HL-60 (cell line): ENCODE data around the gene EPDR1.
A peak's percentile ranks its signal among the peaks of the same experiment; 100 is the strongest.

ENCODE experiments used
- DNase-seq, 2 experiments: peaks; one replicate each; pipeline ENCODE4 v3.0.0-alpha.2; 2010 to 2020; ENCODE audit warnings: low read depth in 1 of 2, low spot score in 1 of 2
- H3K27ac ChIP-seq: fragments of 250-450 bp; sonication (Bioruptor Pico); replicated peaks from 2 replicates; pipeline ENCODE4 v1.5.1; 2020; ENCODE audit warnings: mild to moderate bottlenecking, moderate library complexity
- H3K27me3 ChIP-seq: fragments of 250-450 bp; sonication (Bioruptor Pico); 2 replicates; pipeline ENCODE4 v1.5.1; 2021; ENCODE audit warnings: mild to moderate bottlenecking, moderate library complexity; ENCODE audit not compliant: insufficient read depth, poor library complexity, severe bottlenecking
- H3K4me3 ChIP-seq: replicated peaks from 2 replicates; pipeline ENCODE4 v1.5.1; 2011; ENCODE audit warnings: mild to moderate bottlenecking, control low read depth, low read length; ENCODE audit not compliant: insufficient read depth
- GABPA ChIP-seq: IDR thresholded peaks from 2 replicates; pipeline ENCODE4 v1.6.1; 2012; ENCODE audit warnings: low read depth
- POLR2AphosphoS5 ChIP-seq: IDR thresholded peaks from 2 replicates; pipeline ENCODE4 v1.6.1; 2012; ENCODE audit warnings: low read depth
- SPI1 ChIP-seq: IDR thresholded peaks from 2 replicates; pipeline ENCODE4 v1.6.1; 2012; ENCODE audit warnings: low read depth, mild to moderate bottlenecking, borderline replicate concordance
- TF ChIP-seq, protein P1 (sequence below): IDR thresholded peaks from one replicate; pipeline ENCODE4 v1.5.1; 2011; ENCODE audit warnings: low read length, control low read depth, inconsistent platforms; ENCODE audit not compliant: insufficient read depth
- TF ChIP-seq, protein P2 (sequence below): IDR thresholded peaks from 2 replicates; pipeline ENCODE4 v1.6.1; 2012; ENCODE audit warnings: low read depth; ENCODE audit not compliant: insufficient replicate concordance

The EPDR1 gene

DNA sequence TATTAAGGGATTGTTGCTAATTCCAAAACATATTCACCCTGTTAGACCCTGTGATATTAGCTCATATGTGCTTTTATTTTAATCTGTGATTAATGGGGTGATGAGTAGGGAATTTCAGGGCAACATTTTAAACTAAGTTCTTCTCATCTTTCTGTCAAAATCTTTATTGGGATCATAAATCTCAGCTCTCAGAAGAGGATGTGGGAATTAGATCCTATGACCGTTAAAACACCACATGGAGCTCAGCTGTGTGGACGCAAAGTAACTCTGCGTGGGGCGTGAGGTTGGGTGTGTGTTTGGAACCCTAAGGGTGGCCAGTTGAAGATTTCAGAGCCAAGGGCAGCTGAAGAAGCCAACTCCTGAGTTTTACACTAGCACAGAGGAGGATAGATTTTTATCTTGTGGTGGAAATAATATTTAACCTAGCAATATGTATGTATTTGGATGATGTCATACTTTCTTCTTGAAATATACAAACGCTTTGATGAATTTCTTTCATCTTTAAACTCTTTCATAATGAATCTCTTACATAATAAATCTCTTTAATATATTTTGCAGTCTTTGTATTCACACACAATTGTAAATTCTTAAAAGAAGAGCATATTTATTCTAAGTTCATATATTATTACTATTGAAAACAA lies 64.4 kb downstream of the EPDR1 start:
- Histone ChIP-seq H3K4me3 (no peak overlapping the region), H3K27me3 (no peaks in the 10 kb centered on the region), H3K27ac (no peak overlapping the region)
- TF ChIP-seq GABPA, result no peak
- TF ChIP-seq, protein P1, sequence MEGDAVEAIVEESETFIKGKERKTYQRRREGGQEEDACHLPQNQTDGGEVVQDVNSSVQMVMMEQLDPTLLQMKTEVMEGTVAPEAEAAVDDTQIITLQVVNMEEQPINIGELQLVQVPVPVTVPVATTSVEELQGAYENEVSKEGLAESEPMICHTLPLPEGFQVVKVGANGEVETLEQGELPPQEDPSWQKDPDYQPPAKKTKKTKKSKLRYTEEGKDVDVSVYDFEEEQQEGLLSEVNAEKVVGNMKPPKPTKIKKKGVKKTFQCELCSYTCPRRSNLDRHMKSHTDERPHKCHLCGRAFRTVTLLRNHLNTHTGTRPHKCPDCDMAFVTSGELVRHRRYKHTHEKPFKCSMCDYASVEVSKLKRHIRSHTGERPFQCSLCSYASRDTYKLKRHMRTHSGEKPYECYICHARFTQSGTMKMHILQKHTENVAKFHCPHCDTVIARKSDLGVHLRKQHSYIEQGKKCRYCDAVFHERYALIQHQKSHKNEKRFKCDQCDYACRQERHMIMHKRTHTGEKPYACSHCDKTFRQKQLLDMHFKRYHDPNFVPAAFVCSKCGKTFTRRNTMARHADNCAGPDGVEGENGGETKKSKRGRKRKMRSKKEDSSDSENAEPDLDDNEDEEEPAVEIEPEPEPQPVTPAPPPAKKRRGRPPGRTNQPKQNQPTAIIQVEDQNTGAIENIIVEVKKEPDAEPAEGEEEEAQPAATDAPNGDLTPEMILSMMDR, result no peak
- TF ChIP-seq SPI1, result no peak
- no peak for TF ChIP-seq POLR2AphosphoS5
- TF ChIP-seq, protein P2, sequence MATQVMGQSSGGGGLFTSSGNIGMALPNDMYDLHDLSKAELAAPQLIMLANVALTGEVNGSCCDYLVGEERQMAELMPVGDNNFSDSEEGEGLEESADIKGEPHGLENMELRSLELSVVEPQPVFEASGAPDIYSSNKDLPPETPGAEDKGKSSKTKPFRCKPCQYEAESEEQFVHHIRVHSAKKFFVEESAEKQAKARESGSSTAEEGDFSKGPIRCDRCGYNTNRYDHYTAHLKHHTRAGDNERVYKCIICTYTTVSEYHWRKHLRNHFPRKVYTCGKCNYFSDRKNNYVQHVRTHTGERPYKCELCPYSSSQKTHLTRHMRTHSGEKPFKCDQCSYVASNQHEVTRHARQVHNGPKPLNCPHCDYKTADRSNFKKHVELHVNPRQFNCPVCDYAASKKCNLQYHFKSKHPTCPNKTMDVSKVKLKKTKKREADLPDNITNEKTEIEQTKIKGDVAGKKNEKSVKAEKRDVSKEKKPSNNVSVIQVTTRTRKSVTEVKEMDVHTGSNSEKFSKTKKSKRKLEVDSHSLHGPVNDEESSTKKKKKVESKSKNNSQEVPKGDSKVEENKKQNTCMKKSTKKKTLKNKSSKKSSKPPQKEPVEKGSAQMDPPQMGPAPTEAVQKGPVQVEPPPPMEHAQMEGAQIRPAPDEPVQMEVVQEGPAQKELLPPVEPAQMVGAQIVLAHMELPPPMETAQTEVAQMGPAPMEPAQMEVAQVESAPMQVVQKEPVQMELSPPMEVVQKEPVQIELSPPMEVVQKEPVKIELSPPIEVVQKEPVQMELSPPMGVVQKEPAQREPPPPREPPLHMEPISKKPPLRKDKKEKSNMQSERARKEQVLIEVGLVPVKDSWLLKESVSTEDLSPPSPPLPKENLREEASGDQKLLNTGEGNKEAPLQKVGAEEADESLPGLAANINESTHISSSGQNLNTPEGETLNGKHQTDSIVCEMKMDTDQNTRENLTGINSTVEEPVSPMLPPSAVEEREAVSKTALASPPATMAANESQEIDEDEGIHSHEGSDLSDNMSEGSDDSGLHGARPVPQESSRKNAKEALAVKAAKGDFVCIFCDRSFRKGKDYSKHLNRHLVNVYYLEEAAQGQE, result no peak
- no peak for DNase-seq

DNA sequence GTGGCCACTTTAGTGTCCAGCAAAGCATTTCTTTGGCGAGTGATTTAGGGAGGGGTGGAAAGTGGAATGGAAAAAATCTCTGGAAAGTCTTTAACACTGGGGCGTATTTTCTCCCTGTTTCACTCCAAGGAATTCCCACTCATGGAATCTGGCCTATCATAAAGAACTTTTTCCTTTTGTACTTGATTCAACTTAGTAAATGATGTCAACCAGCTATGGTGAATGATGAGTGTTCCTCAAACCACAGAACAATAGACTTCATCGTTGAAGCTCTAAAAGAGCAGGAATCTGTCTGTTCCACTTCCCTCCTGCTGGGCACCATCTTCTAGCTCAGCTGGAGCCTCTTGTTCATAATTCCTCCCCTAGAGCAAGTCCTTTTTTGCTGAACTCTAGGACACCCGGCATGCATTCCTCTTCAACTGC lies 66.5 kb downstream of the EPDR1 start:
- TF ChIP-seq GABPA (no peak), SPI1 (no peak)
- TF ChIP-seq, protein P2, result no peak
- TF ChIP-seq, protein P1, result no peak
- no peak overlapping the region for H3K27ac ChIP-seq
- no peak for DNase-seq
- H3K4me3 ChIP-seq, result no peak overlapping the region
- H3K27me3 ChIP-seq, result no peaks in the 10 kb centered on the region

DNA sequence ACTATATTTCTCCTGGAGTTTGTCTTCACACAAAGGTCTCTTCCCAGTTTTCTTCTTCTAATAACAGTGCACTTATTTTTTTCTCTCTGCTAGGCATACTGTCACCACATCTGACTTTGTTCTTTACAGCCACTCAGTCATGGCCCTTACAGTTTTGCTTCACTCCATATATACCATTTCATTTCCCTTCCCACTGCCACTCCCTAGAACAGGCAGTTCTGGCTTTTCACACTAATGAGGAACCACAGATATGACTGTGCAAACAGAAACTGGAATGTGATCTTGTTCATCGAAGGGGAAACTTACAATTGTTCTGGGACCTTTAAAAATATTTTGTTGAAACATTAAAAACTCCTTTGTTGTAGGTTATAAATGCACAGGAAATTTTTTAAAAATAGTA lies 67.3 kb downstream of the EPDR1 start:
- H3K27ac ChIP-seq, result no peak overlapping the region
- no peak overlapping the region for H3K4me3 ChIP-seq
- DNase-seq, result peak in 1 of 2 experiments; percentile 27
- TF ChIP-seq, protein P2, result no peak
- TF ChIP-seq, protein P1, result no peak
- no peak; the same call in 1 of the 2 replicates for TF ChIP-seq SPI1
- TF ChIP-seq POLR2AphosphoS5, result no peak
- no peak for TF ChIP-seq GABPA
- H3K27me3 ChIP-seq, result no peaks in the 10 kb centered on the region
